HepG2 (cell line): ENCODE results near the gene SIMC1.

Experiments
- CHD2 ChIP-seq: IDR thresholded peaks from 2 replicates; pipeline ENCODE4 v1.6.1; 2011; ENCODE audit warnings: low read depth, low read length, improper control_type of control experiment
- LCORL ChIP-seq, 2 experiments: fragments of 450-650 bp in 1 of 2; sonication (generic) in 1 of 2; formaldehyde crosslinking in 1 of 2; IDR thresholded peaks; 2 replicates each; pipeline versions ENCODE4 v1.5.0 to v1.6.1; 2017 to 2020; ENCODE audit warnings: antibody characterized with exemption in 1 of 2, missing genetic modification reagents in 1 of 2
- TOE1 ChIP-seq: sonication (generic); formaldehyde crosslinking; IDR thresholded peaks from 2 replicates; pipeline ENCODE4 v1.4.0; 2020; ENCODE audit warnings: mild to moderate bottlenecking, missing genetic modification reagents

DNA sequence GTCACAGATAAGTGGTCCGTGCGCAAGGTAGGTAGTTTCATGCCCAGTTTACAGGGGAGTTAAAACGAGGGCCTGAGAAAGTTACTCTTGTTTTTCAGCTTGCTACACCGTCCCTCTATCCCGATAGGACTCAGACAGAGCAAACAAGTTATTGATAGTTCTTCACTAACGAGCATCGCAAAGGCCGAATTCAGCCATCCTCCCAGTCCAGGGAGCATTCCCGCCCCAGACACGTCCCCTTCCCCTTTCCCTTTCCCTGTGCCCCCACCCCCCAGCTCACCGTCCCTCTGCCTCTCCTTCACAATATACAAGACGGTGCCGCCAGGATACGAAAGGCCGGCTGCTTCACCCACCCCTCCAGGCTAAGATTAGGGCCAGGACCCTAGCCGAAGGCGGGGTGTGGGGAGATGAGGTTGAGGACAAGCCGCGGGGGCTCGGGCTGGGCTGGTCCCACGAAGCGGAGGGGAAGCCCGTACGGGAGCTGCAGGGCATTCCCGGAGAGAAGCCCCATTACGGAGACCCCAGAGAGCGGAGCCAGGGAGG, 122.7 kb downstream of the SIMC1 start:
- TF ChIP-seq CHD2 = no peak
- TF ChIP-seq TOE1 (CRISPR knock-in tag) = no peak
- TF ChIP-seq LCORL (IDR thresholded peaks at IDR 0.05) = no peak
- TF ChIP-seq LCORL (CRISPR knock-in tag; IDR thresholded peaks at IDR 0.05) = no peak
